Adrenal gland (tissue), 5 donors: ENCODE measurements around the gene HIKESHI.

Experiments used
- POLR2A ChIP-seq, 2 donors: fragments of 450-650 bp; IDR thresholded peaks; one replicate each; pipeline ENCODE4 v1.6.1; 2017; ENCODE audit warnings: antibody characterized with exemption in 2 of 2, mild to moderate bottlenecking in 2 of 2, moderate library complexity in 1 of 2
- TF ChIP-seq, protein P1 (sequence below), 6 experiments: fragments of 450-650 bp in 4 of 6; fragments of 200-600 bp in 2 of 6; sonication (generic) in 1 of 6; IDR thresholded peaks; 1 replicate in 5 of 6; 2 replicates in 1 of 6; pipeline versions ENCODE4 v1.5.1 to v1.8.0; 2016 to 2021; ENCODE audit warnings: antibody characterized with exemption in 6 of 6, mild to moderate bottlenecking in 2 of 6, moderate library complexity in 1 of 6
- donor health status: DM: no; HTN: no; CAD: no.

- TF ChIP-seq, protein P1, sequence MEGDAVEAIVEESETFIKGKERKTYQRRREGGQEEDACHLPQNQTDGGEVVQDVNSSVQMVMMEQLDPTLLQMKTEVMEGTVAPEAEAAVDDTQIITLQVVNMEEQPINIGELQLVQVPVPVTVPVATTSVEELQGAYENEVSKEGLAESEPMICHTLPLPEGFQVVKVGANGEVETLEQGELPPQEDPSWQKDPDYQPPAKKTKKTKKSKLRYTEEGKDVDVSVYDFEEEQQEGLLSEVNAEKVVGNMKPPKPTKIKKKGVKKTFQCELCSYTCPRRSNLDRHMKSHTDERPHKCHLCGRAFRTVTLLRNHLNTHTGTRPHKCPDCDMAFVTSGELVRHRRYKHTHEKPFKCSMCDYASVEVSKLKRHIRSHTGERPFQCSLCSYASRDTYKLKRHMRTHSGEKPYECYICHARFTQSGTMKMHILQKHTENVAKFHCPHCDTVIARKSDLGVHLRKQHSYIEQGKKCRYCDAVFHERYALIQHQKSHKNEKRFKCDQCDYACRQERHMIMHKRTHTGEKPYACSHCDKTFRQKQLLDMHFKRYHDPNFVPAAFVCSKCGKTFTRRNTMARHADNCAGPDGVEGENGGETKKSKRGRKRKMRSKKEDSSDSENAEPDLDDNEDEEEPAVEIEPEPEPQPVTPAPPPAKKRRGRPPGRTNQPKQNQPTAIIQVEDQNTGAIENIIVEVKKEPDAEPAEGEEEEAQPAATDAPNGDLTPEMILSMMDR (IDR thresholded peaks at IDR 0.05): no peak
- TF ChIP-seq POLR2A (IDR thresholded peaks at IDR 0.05): no peak
These were observed 27.0 kb upstream of the HIKESHI start for GRCh38 chr11:86274999-86275398.
